H1 (cell line): ENCODE data around the gene CNNM2. TPM values are rescaled to one million over a fixed set of nuclear protein-coding genes. Genes with fewer than 3 reads are reported as not detected.

Source experiments
- CTCF ChIA-PET: fragments of 300-600 bp; sonication (Branson Sonifier 250); formaldehyde crosslinking; loops from one replicate; lab custom pipeline; 2021; ENCODE audit not compliant: partially characterized antibody; lab: Charles Lee
- POLR2A ChIA-PET: fragments of 300-600 bp; sonication (Branson Sonifier 250); formaldehyde crosslinking; loops from one replicate; lab custom pipeline; 2021; ENCODE audit warnings: inconsistent platforms; ENCODE audit not compliant: partially characterized antibody; lab: Charles Lee
- DNase-seq, 2 experiments: peaks; one replicate each; pipeline versions ENCODE4 v3.0.0 to v3.0.0-alpha.2; 2010 to 2022; ENCODE audit warnings: low spot score in 2 of 2, low read depth in 1 of 2, mixed read lengths in 1 of 2
- FAIRE-seq: peaks from 2 replicates; lab custom pipeline; 2011; peaks lifted over from hg19 to GRCh38; lab: Jason Lieb, UNC
- H2AFZ ChIP-seq: 2 replicates; pipeline ENCODE4 v1.8.1; 2012; ENCODE audit warnings: low read length, inconsistent platforms
- H2AK5ac ChIP-seq: 2 replicates; pipeline ENCODE4 v1.6.1; 2013; ENCODE audit warnings: low read depth, low read length
- H2BK120ac ChIP-seq: replicated peaks from 2 replicates; pipeline ENCODE3; 2013; ENCODE audit warnings: low read depth, low read length, inconsistent platforms
- H2BK12ac ChIP-seq: 2 replicates; pipeline ENCODE4 v1.6.1; 2013; ENCODE audit warnings: low read depth, low read length
- H2BK15ac ChIP-seq: 2 replicates; pipeline ENCODE4 v1.6.1; 2013; ENCODE audit warnings: low read length
- H2BK20ac ChIP-seq: 2 replicates; pipeline ENCODE4 v1.6.1; 2013; ENCODE audit warnings: low read length
- H2BK5ac ChIP-seq: 2 replicates; pipeline ENCODE4 v1.6.1; 2013; ENCODE audit warnings: low read depth, low read length
- H3K14ac ChIP-seq: 2 replicates; pipeline ENCODE4 v1.6.1; 2013; ENCODE audit warnings: inconsistent platforms; ENCODE audit not compliant: insufficient read length
- H3K18ac ChIP-seq: 2 replicates; pipeline ENCODE4 v1.6.1; 2013; ENCODE audit warnings: low read length; ENCODE audit errors: extremely low read depth
- H3K23ac ChIP-seq: 2 replicates; pipeline ENCODE4 v1.6.1; 2013; ENCODE audit warnings: inconsistent platforms; ENCODE audit not compliant: insufficient read length
- H3K23me2 ChIP-seq: 2 replicates; pipeline ENCODE4 v1.6.1; 2013; ENCODE audit warnings: low read depth, low read length
- H3K27ac ChIP-seq: 2 replicates; pipeline ENCODE4 v1.6.1; 2011; ENCODE audit warnings: low read depth, low read length, inconsistent platforms
- H3K27me3 ChIP-seq, 4 experiments: replicated peaks in 1 of 4; 1 replicate in 1 of 4; 2 replicates in 3 of 4; pipeline versions ENCODE4 v1.6.1 to v1.8.1; 2011 to 2013; ENCODE audit warnings: low read length in 3 of 4, mild to moderate bottlenecking in 3 of 4, inconsistent platforms in 2 of 4, mixed read lengths in 2 of 4, moderate library complexity in 1 of 4; ENCODE audit not compliant: control insufficient read depth in 3 of 4, insufficient read depth in 3 of 4; ENCODE audit errors: extremely low read depth in 1 of 4
- H3K36me3 ChIP-seq, 4 experiments: 2 replicates each; pipeline versions ENCODE4 v1.6.1 to v1.8.1; 2011 to 2013; ENCODE audit warnings: mild to moderate bottlenecking in 4 of 4, low read length in 3 of 4, moderate library complexity in 2 of 4, control low read depth in 1 of 4, inconsistent platforms in 1 of 4; ENCODE audit not compliant: insufficient read depth in 4 of 4, control insufficient read depth in 2 of 4
- H3K4ac ChIP-seq: replicated peaks from 2 replicates; pipeline ENCODE3; 2013; ENCODE audit warnings: low read length, low read depth, mixed read lengths, inconsistent platforms; ENCODE audit not compliant: insufficient read length
- H3K4me1 ChIP-seq, 4 experiments: replicated peaks in 1 of 4; 1 replicate in 1 of 4; 2 replicates in 3 of 4; pipeline versions ENCODE4 v1.6.1 to v1.8.1; 2011 to 2013; ENCODE audit warnings: low read length in 3 of 4, inconsistent platforms in 2 of 4, mixed read lengths in 1 of 4; ENCODE audit not compliant: insufficient read depth in 4 of 4, control insufficient read depth in 3 of 4
- H3K4me2 ChIP-seq, 2 experiments: 2 replicates each; pipeline versions ENCODE4 v1.6.1 to v1.8.1; 2011 to 2013; ENCODE audit warnings: low read depth in 2 of 2, low read length in 2 of 2, control low read depth in 1 of 2, inconsistent platforms in 1 of 2, mild to moderate bottlenecking in 1 of 2; ENCODE audit not compliant: insufficient read depth in 1 of 2
- H3K4me3 ChIP-seq, 4 experiments: fragments of 200-600, 300-600 bp in 1 of 4; sonication (generic), shearing (Covaris generic), sonication (Bioruptor Twin) in 1 of 4; 2 replicates each; pipeline versions ENCODE4 v1.5.1 to v1.8.1; 2011 to 2016; ENCODE audit warnings: low read length in 4 of 4, low read depth in 3 of 4, control low read depth in 2 of 4, inconsistent platforms in 2 of 4, mild to moderate bottlenecking in 2 of 4, mixed read lengths in 1 of 4, moderate library complexity in 1 of 4; ENCODE audit not compliant: insufficient read depth in 2 of 4; ENCODE audit errors: extremely low read depth in 1 of 4
- H3K56ac ChIP-seq: replicated peaks from 2 replicates; pipeline ENCODE3; 2013; ENCODE audit warnings: low read depth, mild to moderate bottlenecking, mixed read lengths, low read length, inconsistent platforms; ENCODE audit not compliant: insufficient read length
- H3K79me1 ChIP-seq: 2 replicates; pipeline ENCODE4 v1.6.1; 2013; ENCODE audit warnings: low read depth, low read length, control low read depth
- H3K79me2 ChIP-seq, 2 experiments: 2 replicates each; pipeline versions ENCODE4 v1.6.1 to v1.8.1; 2012 to 2013; ENCODE audit warnings: low read length in 2 of 2, mild to moderate bottlenecking in 2 of 2, inconsistent platforms in 1 of 2; ENCODE audit not compliant: insufficient read depth in 2 of 2, control insufficient read depth in 1 of 2
- H3K9ac ChIP-seq, 4 experiments: replicated peaks in 1 of 4; 1 replicate in 1 of 4; 2 replicates in 3 of 4; pipeline versions ENCODE4 v1.6.1 to v1.8.1; 2011 to 2013; ENCODE audit warnings: low read depth in 3 of 4, low read length in 3 of 4, control low read depth in 2 of 4, mild to moderate bottlenecking in 2 of 4, moderate library complexity in 2 of 4, inconsistent platforms in 1 of 4; ENCODE audit errors: extremely low read depth in 1 of 4
- H3K9me3 ChIP-seq, 2 experiments: 2 replicates each; pipeline versions ENCODE4 v1.6.1 to v1.8.1; 2012 to 2013; ENCODE audit warnings: mild to moderate bottlenecking in 2 of 2, moderate library complexity in 2 of 2, control low read depth in 1 of 2, inconsistent platforms in 1 of 2, low read depth in 1 of 2, low read length in 1 of 2, mixed read lengths in 1 of 2; ENCODE audit not compliant: insufficient read depth in 2 of 2
- H4K20me1 ChIP-seq, 2 experiments: replicated peaks in 1 of 2; 2 replicates each; pipeline versions ENCODE3 to v1.8.1; 2011 to 2013; ENCODE audit warnings: inconsistent platforms in 2 of 2, low read length in 2 of 2, mild to moderate bottlenecking in 1 of 2; ENCODE audit not compliant: insufficient read depth in 2 of 2, control insufficient read depth in 1 of 2
- H4K5ac ChIP-seq: 2 replicates; pipeline ENCODE4 v1.6.1; 2013; ENCODE audit warnings: low read length, low read depth, mixed read lengths, inconsistent platforms; ENCODE audit not compliant: insufficient read length
- H4K8ac ChIP-seq: 2 replicates; pipeline ENCODE4 v1.8.0; 2013; ENCODE audit warnings: mild to moderate bottlenecking, moderate library complexity, low read length, inconsistent platforms; ENCODE audit not compliant: insufficient read depth; ENCODE audit errors: extremely low read depth
- H4K91ac ChIP-seq: replicated peaks from 2 replicates; pipeline ENCODE3; 2013; ENCODE audit warnings: low read length, mixed read lengths, inconsistent platforms; ENCODE audit not compliant: insufficient read length
- POLR2AphosphoS5 ChIP-seq: IDR thresholded peaks from 2 replicates; pipeline ENCODE4 v1.6.1; 2011; ENCODE audit warnings: low read depth, low read length
- TEAD4 ChIP-seq: IDR thresholded peaks from 2 replicates; pipeline ENCODE4 v1.6.1; 2012; ENCODE audit warnings: low read depth, low read length, inconsistent platforms, mixed read lengths
- WGBS, 2 experiments: shearing (Covaris generic) in 1 of 2; methylation state at CpG; one replicate each; pipeline versions ENCODE4 v1.1.6 to v1.1.7; 2013 to 2015; ENCODE audit warnings: low lambda C conversion rate in 2 of 2, mixed read lengths in 2 of 2, inconsistent platforms in 1 of 2, low coverage in 1 of 2, missing lambda C conversion rate in 1 of 2; ENCODE audit not compliant: insufficient replicate concordance in 2 of 2, insufficient coverage in 1 of 2, insufficient read length in 1 of 2; ENCODE audit errors: extremely low coverage in 1 of 2, missing lambda C conversion rate in 1 of 2; 5-methylcytosine and 5-hydroxymethylcytosine counted together
- polyA plus RNA-seq, 7 experiments: library from polyadenylated mRNA; depleted of rRNA in 3 of 7; stranded (reverse) in 5 of 7; unstranded in 2 of 7; fragments of >200 nt in 5 of 7; fragments of 200-250 nt in 2 of 7; gene quantifications; 1 replicate in 5 of 7; 2 replicates in 1 of 7; 4 replicates in 1 of 7; pipeline versions ENCODE4 v1.2.1 to v1.2.3, GENCODE V29; 2011 to 2013; ENCODE audit warnings: missing spikeins in 2 of 7, mixed read lengths in 2 of 7
- total RNA-seq: library from RNA; stranded (reverse); fragmentation: NEBNext Ultra II Directional; extraction: Animal tissue kit (Norgen Biotek cat#: 25700); gene quantifications from 2 replicates; pipeline ENCODE4 v1.2.1, GENCODE V29; 2021

CNNM2 gene
- total and polyA plus RNA-seq, 2 of the 8 experiments (the other 6 are each of a cell fraction or from before 2014, with no cell fraction given) = 7.3 to 23.6 TPM

DNA sequence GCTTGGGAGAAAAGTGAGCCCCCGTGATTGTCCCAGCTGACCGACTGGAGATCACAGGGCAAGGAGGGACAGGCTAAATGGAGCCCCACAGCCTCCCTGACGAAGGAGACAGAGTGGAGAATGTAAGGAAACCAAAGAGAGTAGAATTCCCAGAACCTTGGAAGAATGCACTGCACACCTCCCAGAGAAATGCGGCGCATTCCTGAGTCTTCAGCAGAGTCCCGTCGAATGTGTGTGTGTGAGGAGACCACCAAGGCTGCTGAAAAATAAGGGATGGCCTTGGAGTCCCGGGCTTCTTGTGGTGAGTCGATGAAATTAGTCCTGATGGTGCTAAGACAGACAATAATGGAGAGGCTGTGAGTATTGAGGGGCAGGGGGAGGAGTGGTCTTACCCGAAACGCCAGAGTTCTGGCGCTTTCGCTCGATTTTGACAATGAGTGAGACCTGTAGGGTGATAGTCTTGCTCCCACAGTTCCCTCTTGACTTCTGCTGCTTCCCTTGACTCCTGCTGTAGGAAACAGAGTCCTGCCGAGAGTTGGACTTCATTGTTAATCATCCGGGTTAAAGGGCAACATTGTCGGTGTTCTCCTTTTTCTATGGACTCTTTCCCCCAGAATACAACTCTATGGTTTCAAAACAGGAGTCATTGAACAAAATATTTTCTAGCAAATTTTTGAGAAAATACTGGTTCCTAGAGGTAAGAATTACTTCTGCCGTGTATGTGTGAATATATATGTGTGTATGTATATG is 103.2 kb downstream of the CNNM2 start:
- Histone ChIP-seq H3K27ac (peak overlapping the region; percentile 43; the same call in 1 of the 2 replicates), H2BK15ac (no peak overlapping the region), H3K56ac (no peak overlapping the region), H3K4ac (no peak overlapping the region), H2BK120ac (no peak overlapping the region), H3K9me3 (no peaks in the 10 kb centered on the region), H3K14ac (no peak overlapping the region), H2BK5ac (no peak overlapping the region), H4K8ac (no peak overlapping the region), H2BK12ac (no peak overlapping the region), H2BK20ac (no peak overlapping the region), H4K5ac (no peak overlapping the region), H4K20me1 (no peaks in the 10 kb centered on the region), H3K36me3 (no peaks in the 10 kb centered on the region), H3K4me3 (no peak overlapping the region), H3K9ac (no peak overlapping the region), H3K79me1 (no peaks in the 10 kb centered on the region), H3K4me1 (peaks cover 0 to 8% (median 1%) of the 10 kb centered on the region in 4 experiments; a peak in 2 of 7 replicates), H3K23ac (no peak overlapping the region), H4K91ac (no peak overlapping the region), H3K79me2 (no peaks in the 10 kb centered on the region; a peak in 1 of 4 replicates), H2AFZ (no peak overlapping the region), H3K23me2 (no peaks in the 10 kb centered on the region), H3K4me2 (no peak overlapping the region), H3K27me3 (no peaks in the 10 kb centered on the region), H2AK5ac (no peak overlapping the region; the same call in 1 of the 2 replicates), H3K18ac (no peak overlapping the region; the same call in 1 of the 2 replicates)
- FAIRE-seq = no peak
- peak; percentile 56; the same call in 1 of the 2 replicates for TF ChIP-seq TEAD4
- TF ChIP-seq POLR2AphosphoS5 = no peak
- 87% methylated on average over 18 of the region's 18 CpGs; no CpG with 5 or more reads in 1 of the 2 experiments for WGBS, 2 experiments
- POLR2A ChIA-PET = no interaction called here
- DNase-seq = no peak
- CTCF ChIA-PET = no interaction called here
